VCaP (cell line): ENCODE results near the gene GAPVD1.
"Not testable (repeated sequence)": the region's sequence is repeated elsewhere in the genome, so short reads cannot be mapped to it uniquely, and the experiment has no call there.

Experiments used
- H3K27ac ChIP-seq: fragments of 450-650 bp; 2 replicates; pipeline ENCODE4 v1.5.1; 2017
- TF ChIP-seq, protein P1 (sequence below): fragments of 450-650 bp; conservative IDR thresholded peaks from 2 replicates; pipeline ENCODE4 v1.5.1; 2017; ENCODE audit warnings: mild to moderate bottlenecking, moderate library complexity

Gene GAPVD1

DNA sequence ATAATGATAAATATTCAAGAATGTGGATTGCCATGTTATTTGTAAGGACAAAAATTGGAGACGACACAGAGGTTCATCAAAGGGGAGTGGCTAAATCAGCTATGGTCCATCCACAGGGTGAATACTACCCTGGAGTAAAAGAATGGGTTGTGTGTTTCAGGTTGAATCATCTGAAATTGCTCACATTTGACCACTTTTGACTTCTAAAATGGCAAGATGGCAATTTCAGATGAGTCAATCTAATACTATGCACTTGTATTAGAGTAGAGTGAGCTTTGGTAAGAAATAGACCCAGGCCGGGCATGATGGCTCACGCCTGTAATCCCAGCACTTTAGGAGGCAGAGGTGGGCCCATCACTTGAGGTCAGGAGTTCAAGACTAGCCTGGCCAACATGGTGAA is 131.8 kb downstream of the GAPVD1 start:
- TF ChIP-seq, protein P1, sequence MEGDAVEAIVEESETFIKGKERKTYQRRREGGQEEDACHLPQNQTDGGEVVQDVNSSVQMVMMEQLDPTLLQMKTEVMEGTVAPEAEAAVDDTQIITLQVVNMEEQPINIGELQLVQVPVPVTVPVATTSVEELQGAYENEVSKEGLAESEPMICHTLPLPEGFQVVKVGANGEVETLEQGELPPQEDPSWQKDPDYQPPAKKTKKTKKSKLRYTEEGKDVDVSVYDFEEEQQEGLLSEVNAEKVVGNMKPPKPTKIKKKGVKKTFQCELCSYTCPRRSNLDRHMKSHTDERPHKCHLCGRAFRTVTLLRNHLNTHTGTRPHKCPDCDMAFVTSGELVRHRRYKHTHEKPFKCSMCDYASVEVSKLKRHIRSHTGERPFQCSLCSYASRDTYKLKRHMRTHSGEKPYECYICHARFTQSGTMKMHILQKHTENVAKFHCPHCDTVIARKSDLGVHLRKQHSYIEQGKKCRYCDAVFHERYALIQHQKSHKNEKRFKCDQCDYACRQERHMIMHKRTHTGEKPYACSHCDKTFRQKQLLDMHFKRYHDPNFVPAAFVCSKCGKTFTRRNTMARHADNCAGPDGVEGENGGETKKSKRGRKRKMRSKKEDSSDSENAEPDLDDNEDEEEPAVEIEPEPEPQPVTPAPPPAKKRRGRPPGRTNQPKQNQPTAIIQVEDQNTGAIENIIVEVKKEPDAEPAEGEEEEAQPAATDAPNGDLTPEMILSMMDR: no peak

DNA sequence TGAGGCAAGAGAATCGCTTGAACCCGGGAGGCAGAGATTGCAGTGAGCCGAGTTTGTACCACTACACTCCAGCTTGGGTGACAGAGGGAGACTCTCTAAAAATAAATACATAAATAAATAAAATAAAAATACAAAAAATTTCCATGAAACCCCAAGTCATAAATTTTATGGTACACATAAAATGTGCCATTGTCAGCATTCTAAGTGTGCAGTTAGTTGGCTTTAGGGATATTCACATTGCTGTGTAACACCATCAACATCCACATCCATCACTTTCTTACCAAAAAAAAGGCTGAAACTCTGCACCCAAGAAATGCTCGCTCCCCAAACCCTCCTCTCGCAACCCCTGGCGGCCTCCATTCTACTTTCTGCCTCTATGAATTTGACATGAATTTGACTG is 135.2 kb downstream of the GAPVD1 start:
- TF ChIP-seq, protein P1: no peak
- no peak overlapping the region for H3K27ac ChIP-seq

More for the DNA sequence above, 131.8 kb downstream of the GAPVD1 start:
- H3K27ac ChIP-seq: no peak overlapping the region

- TF ChIP-seq, protein P1: no peak
- no peak overlapping the region for H3K27ac ChIP-seq
Observed at GRCh38 chr9:125397736-125398135, 136.1 kb downstream of the GAPVD1 start.

GRCh38 chr9:125398243-125398642 is 136.6 kb downstream of the GAPVD1 start:
- TF ChIP-seq, protein P1: no peak
- H3K27ac ChIP-seq: no peak overlapping the region

DNA sequence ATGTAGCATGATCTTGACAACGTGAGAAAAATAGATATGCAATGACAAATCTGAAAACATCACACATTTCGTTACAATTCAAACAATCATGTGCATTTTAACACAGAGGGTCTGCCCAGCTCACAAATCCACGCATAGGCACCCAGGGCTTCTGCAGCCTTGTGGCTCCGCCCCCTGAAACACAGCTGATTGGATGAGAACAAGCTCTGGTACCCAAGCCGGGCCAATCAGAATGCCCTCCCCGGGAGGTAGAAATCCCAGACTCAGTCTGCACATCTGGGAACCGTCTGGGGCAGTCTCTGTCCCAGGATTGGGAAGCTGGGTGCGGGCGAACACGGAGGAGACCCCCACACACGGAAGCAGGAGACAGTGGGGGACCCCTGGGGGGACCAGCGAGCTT is 137.5 kb downstream of the GAPVD1 start:
- TF ChIP-seq, protein P1: no peak
- H3K27ac ChIP-seq: no peak overlapping the region

- no peak overlapping the region for H3K27ac ChIP-seq
- TF ChIP-seq, protein P1: no peak
Observed at GRCh38 chr9:125399666-125400065, 138.0 kb downstream of the GAPVD1 start.

GRCh38 chr9:125400232-125400631 is 138.6 kb downstream of the GAPVD1 start:
- not testable (repeated sequence) for H3K27ac ChIP-seq

GRCh38 chr9:125400725-125401716 is 139.4 kb downstream of the GAPVD1 start:
- TF ChIP-seq, protein P1: no peak

More at GRCh38 chr9:125400725-125401716, 139.4 kb downstream of the GAPVD1 start:
- no peak overlapping the region for H3K27ac ChIP-seq
